H1 (cell line): ENCODE measurements around the gene ASTL. TPM values are rescaled to one million over a fixed set of nuclear protein-coding genes. Genes with fewer than 3 reads are reported as not detected.

Experiments used
- CTCF ChIA-PET: fragments of 300-600 bp; sonication (Branson Sonifier 250); formaldehyde crosslinking; loops from one replicate; lab custom pipeline; 2021; ENCODE audit not compliant: partially characterized antibody; lab: Charles Lee
- POLR2A ChIA-PET: fragments of 300-600 bp; sonication (Branson Sonifier 250); formaldehyde crosslinking; loops from one replicate; lab custom pipeline; 2021; ENCODE audit warnings: inconsistent platforms; ENCODE audit not compliant: partially characterized antibody; lab: Charles Lee
- DNase-seq, 2 experiments: peaks; one replicate each; pipeline versions ENCODE4 v3.0.0 to v3.0.0-alpha.2; 2010 to 2022; ENCODE audit warnings: low spot score in 2 of 2, low read depth in 1 of 2, mixed read lengths in 1 of 2
- FAIRE-seq: peaks from 2 replicates; lab custom pipeline; 2011; peaks lifted over from hg19 to GRCh38; lab: Jason Lieb, UNC
- H2AFZ ChIP-seq: 2 replicates; pipeline ENCODE4 v1.8.1; 2012; ENCODE audit warnings: low read length, inconsistent platforms
- H2AK5ac ChIP-seq: 2 replicates; pipeline ENCODE4 v1.6.1; 2013; ENCODE audit warnings: low read depth, low read length
- H2BK120ac ChIP-seq: replicated peaks from 2 replicates; pipeline ENCODE3; 2013; ENCODE audit warnings: low read depth, low read length, inconsistent platforms
- H2BK12ac ChIP-seq: 2 replicates; pipeline ENCODE4 v1.6.1; 2013; ENCODE audit warnings: low read depth, low read length
- H2BK15ac ChIP-seq: 2 replicates; pipeline ENCODE4 v1.6.1; 2013; ENCODE audit warnings: low read length
- H2BK20ac ChIP-seq: 2 replicates; pipeline ENCODE4 v1.6.1; 2013; ENCODE audit warnings: low read length
- H2BK5ac ChIP-seq: 2 replicates; pipeline ENCODE4 v1.6.1; 2013; ENCODE audit warnings: low read depth, low read length
- H3K14ac ChIP-seq: 2 replicates; pipeline ENCODE4 v1.6.1; 2013; ENCODE audit warnings: inconsistent platforms; ENCODE audit not compliant: insufficient read length
- H3K18ac ChIP-seq: 2 replicates; pipeline ENCODE4 v1.6.1; 2013; ENCODE audit warnings: low read length; ENCODE audit errors: extremely low read depth
- H3K23ac ChIP-seq: 2 replicates; pipeline ENCODE4 v1.6.1; 2013; ENCODE audit warnings: inconsistent platforms; ENCODE audit not compliant: insufficient read length
- H3K23me2 ChIP-seq: 2 replicates; pipeline ENCODE4 v1.6.1; 2013; ENCODE audit warnings: low read depth, low read length
- H3K27ac ChIP-seq: 2 replicates; pipeline ENCODE4 v1.6.1; 2011; ENCODE audit warnings: low read depth, low read length, inconsistent platforms
- H3K27me3 ChIP-seq, 4 experiments: replicated peaks in 1 of 4; 1 replicate in 1 of 4; 2 replicates in 3 of 4; pipeline versions ENCODE4 v1.6.1 to v1.8.1; 2011 to 2013; ENCODE audit warnings: low read length in 3 of 4, mild to moderate bottlenecking in 3 of 4, inconsistent platforms in 2 of 4, mixed read lengths in 2 of 4, moderate library complexity in 1 of 4; ENCODE audit not compliant: control insufficient read depth in 3 of 4, insufficient read depth in 3 of 4; ENCODE audit errors: extremely low read depth in 1 of 4
- H3K36me3 ChIP-seq, 4 experiments: 2 replicates each; pipeline versions ENCODE4 v1.6.1 to v1.8.1; 2011 to 2013; ENCODE audit warnings: mild to moderate bottlenecking in 4 of 4, low read length in 3 of 4, moderate library complexity in 2 of 4, control low read depth in 1 of 4, inconsistent platforms in 1 of 4; ENCODE audit not compliant: insufficient read depth in 4 of 4, control insufficient read depth in 2 of 4
- H3K4ac ChIP-seq: replicated peaks from 2 replicates; pipeline ENCODE3; 2013; ENCODE audit warnings: low read length, low read depth, mixed read lengths, inconsistent platforms; ENCODE audit not compliant: insufficient read length
- H3K4me1 ChIP-seq, 4 experiments: replicated peaks in 1 of 4; 1 replicate in 1 of 4; 2 replicates in 3 of 4; pipeline versions ENCODE4 v1.6.1 to v1.8.1; 2011 to 2013; ENCODE audit warnings: low read length in 3 of 4, inconsistent platforms in 2 of 4, mixed read lengths in 1 of 4; ENCODE audit not compliant: insufficient read depth in 4 of 4, control insufficient read depth in 3 of 4
- H3K4me2 ChIP-seq, 2 experiments: 2 replicates each; pipeline versions ENCODE4 v1.6.1 to v1.8.1; 2011 to 2013; ENCODE audit warnings: low read depth in 2 of 2, low read length in 2 of 2, control low read depth in 1 of 2, inconsistent platforms in 1 of 2, mild to moderate bottlenecking in 1 of 2; ENCODE audit not compliant: insufficient read depth in 1 of 2
- H3K4me3 ChIP-seq, 4 experiments: fragments of 200-600, 300-600 bp in 1 of 4; sonication (generic), shearing (Covaris generic), sonication (Bioruptor Twin) in 1 of 4; 2 replicates each; pipeline versions ENCODE4 v1.5.1 to v1.8.1; 2011 to 2016; ENCODE audit warnings: low read length in 4 of 4, low read depth in 3 of 4, control low read depth in 2 of 4, inconsistent platforms in 2 of 4, mild to moderate bottlenecking in 2 of 4, mixed read lengths in 1 of 4, moderate library complexity in 1 of 4; ENCODE audit not compliant: insufficient read depth in 2 of 4; ENCODE audit errors: extremely low read depth in 1 of 4
- H3K56ac ChIP-seq: replicated peaks from 2 replicates; pipeline ENCODE3; 2013; ENCODE audit warnings: low read depth, mild to moderate bottlenecking, mixed read lengths, low read length, inconsistent platforms; ENCODE audit not compliant: insufficient read length
- H3K79me1 ChIP-seq: 2 replicates; pipeline ENCODE4 v1.6.1; 2013; ENCODE audit warnings: low read depth, low read length, control low read depth
- H3K79me2 ChIP-seq, 2 experiments: 2 replicates each; pipeline versions ENCODE4 v1.6.1 to v1.8.1; 2012 to 2013; ENCODE audit warnings: low read length in 2 of 2, mild to moderate bottlenecking in 2 of 2, inconsistent platforms in 1 of 2; ENCODE audit not compliant: insufficient read depth in 2 of 2, control insufficient read depth in 1 of 2
- H3K9ac ChIP-seq, 4 experiments: replicated peaks in 1 of 4; 1 replicate in 1 of 4; 2 replicates in 3 of 4; pipeline versions ENCODE4 v1.6.1 to v1.8.1; 2011 to 2013; ENCODE audit warnings: low read depth in 3 of 4, low read length in 3 of 4, control low read depth in 2 of 4, mild to moderate bottlenecking in 2 of 4, moderate library complexity in 2 of 4, inconsistent platforms in 1 of 4; ENCODE audit errors: extremely low read depth in 1 of 4
- H3K9me3 ChIP-seq, 2 experiments: 2 replicates each; pipeline versions ENCODE4 v1.6.1 to v1.8.1; 2012 to 2013; ENCODE audit warnings: mild to moderate bottlenecking in 2 of 2, moderate library complexity in 2 of 2, control low read depth in 1 of 2, inconsistent platforms in 1 of 2, low read depth in 1 of 2, low read length in 1 of 2, mixed read lengths in 1 of 2; ENCODE audit not compliant: insufficient read depth in 2 of 2
- H4K20me1 ChIP-seq, 2 experiments: replicated peaks in 1 of 2; 2 replicates each; pipeline versions ENCODE3 to v1.8.1; 2011 to 2013; ENCODE audit warnings: inconsistent platforms in 2 of 2, low read length in 2 of 2, mild to moderate bottlenecking in 1 of 2; ENCODE audit not compliant: insufficient read depth in 2 of 2, control insufficient read depth in 1 of 2
- H4K5ac ChIP-seq: 2 replicates; pipeline ENCODE4 v1.6.1; 2013; ENCODE audit warnings: low read length, low read depth, mixed read lengths, inconsistent platforms; ENCODE audit not compliant: insufficient read length
- H4K8ac ChIP-seq: 2 replicates; pipeline ENCODE4 v1.8.0; 2013; ENCODE audit warnings: mild to moderate bottlenecking, moderate library complexity, low read length, inconsistent platforms; ENCODE audit not compliant: insufficient read depth; ENCODE audit errors: extremely low read depth
- H4K91ac ChIP-seq: replicated peaks from 2 replicates; pipeline ENCODE3; 2013; ENCODE audit warnings: low read length, mixed read lengths, inconsistent platforms; ENCODE audit not compliant: insufficient read length
- BRCA1 ChIP-seq: IDR thresholded peaks from 2 replicates; pipeline ENCODE4 v1.6.1; 2012; ENCODE audit warnings: low read depth, low read length, improper control_type of control experiment
- CHD1 ChIP-seq: IDR thresholded peaks from 2 replicates; pipeline ENCODE4 v1.6.1; 2012; ENCODE audit warnings: low read depth, low read length, improper control_type of control experiment
- EGR1 ChIP-seq: IDR thresholded peaks from 2 replicates; pipeline ENCODE4 v1.6.1; 2011; ENCODE audit warnings: low read depth, low read length, borderline replicate concordance
- WGBS, 2 experiments: shearing (Covaris generic) in 1 of 2; methylation state at CpG; one replicate each; pipeline versions ENCODE4 v1.1.6 to v1.1.7; 2013 to 2015; ENCODE audit warnings: low lambda C conversion rate in 2 of 2, mixed read lengths in 2 of 2, inconsistent platforms in 1 of 2, low coverage in 1 of 2, missing lambda C conversion rate in 1 of 2; ENCODE audit not compliant: insufficient replicate concordance in 2 of 2, insufficient coverage in 1 of 2, insufficient read length in 1 of 2; ENCODE audit errors: extremely low coverage in 1 of 2, missing lambda C conversion rate in 1 of 2; 5-methylcytosine and 5-hydroxymethylcytosine counted together
- polyA plus RNA-seq, 7 experiments: library from polyadenylated mRNA; depleted of rRNA in 3 of 7; stranded (reverse) in 5 of 7; unstranded in 2 of 7; fragments of >200 nt in 5 of 7; fragments of 200-250 nt in 2 of 7; gene quantifications; 1 replicate in 5 of 7; 2 replicates in 1 of 7; 4 replicates in 1 of 7; pipeline versions ENCODE4 v1.2.1 to v1.2.3, GENCODE V29; 2011 to 2013; ENCODE audit warnings: missing spikeins in 2 of 7, mixed read lengths in 2 of 7
- total RNA-seq: library from RNA; stranded (reverse); fragmentation: NEBNext Ultra II Directional; extraction: Animal tissue kit (Norgen Biotek cat#: 25700); gene quantifications from 2 replicates; pipeline ENCODE4 v1.2.1, GENCODE V29; 2021
- TF ChIP-seq, protein P1 (sequence below), 3 experiments: IDR thresholded peaks; 1 replicate in 2 of 3; 2 replicates in 1 of 3; pipeline versions ENCODE4 v1.5.1 to v1.6.1; 2011; ENCODE audit warnings: low read length in 3 of 3, mild to moderate bottlenecking in 3 of 3, inconsistent platforms in 2 of 3, low read depth in 1 of 3, moderate library complexity in 1 of 3; ENCODE audit not compliant: insufficient read depth in 1 of 3; ENCODE audit errors: control extremely low read depth in 1 of 3
- TF ChIP-seq, protein P2 (sequence below): IDR thresholded peaks from 2 replicates; pipeline ENCODE4 v1.6.1; 2011; ENCODE audit warnings: low read length, improper control_type of control experiment

The ASTL gene
- total and polyA plus RNA-seq, 2 of the 8 experiments (the other 6 are each of a cell fraction or from before 2014, with no cell fraction given): 0.60 to 1.4 TPM

DNA sequence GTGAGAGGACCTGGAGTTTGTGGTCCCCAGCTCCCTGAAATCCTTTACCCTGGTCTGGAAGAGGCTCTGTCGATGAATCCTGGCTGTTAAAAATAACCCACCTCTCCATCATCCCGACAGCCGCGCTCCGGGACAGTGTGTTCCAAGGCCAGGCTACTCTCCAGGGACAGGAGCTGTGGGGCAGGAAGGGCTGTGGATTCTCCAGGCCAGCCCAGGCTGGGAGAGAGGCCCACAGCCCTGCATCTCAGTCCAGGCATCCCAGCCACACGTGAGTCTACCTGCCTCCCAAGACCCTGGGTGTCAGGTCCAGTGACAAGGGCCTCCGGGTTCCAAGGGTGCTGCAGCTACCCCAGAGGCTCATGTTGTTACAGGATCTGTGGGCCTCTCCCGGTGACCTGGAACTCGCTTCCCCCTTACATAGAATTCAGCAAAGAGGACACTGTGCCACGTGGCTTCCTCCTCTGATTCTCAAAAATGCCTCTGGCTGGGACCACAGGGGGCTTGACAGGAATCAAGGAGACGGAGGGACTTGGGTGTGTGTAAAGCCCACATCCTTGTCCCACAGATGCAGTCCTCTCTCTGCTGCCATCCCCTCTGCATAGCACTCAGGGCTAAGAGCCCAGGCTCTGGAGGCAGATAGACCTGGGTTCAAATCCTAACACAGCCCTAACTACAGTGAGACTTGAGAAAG, 39.3 kb downstream of the ASTL start:
- no peak overlapping the region for H4K5ac ChIP-seq
- H3K4me2 ChIP-seq: no peak overlapping the region; a peak in 1 of 4 replicates
- 89% methylated on average over 10 of the region's 11 CpGs; no CpG with 5 or more reads in 1 of the 2 experiments for WGBS, 2 experiments
- no peak overlapping the region for H3K9ac ChIP-seq
- no peaks in the 10 kb centered on the region for H3K9me3 ChIP-seq
- H3K23ac ChIP-seq: no peak overlapping the region
- no peak overlapping the region; the same call in 1 of the 2 replicates for H2BK5ac ChIP-seq
- no peak overlapping the region; the same call in 1 of the 2 replicates for H2AFZ ChIP-seq
- no peaks in the 10 kb centered on the region for H3K79me1 ChIP-seq
- H2BK15ac ChIP-seq: peak overlapping the region; percentile 55; the same call in 1 of the 2 replicates
- no peaks in the 10 kb centered on the region for H3K79me2 ChIP-seq
- POLR2A ChIA-PET: interaction anchor here (1.1 to 1.2 kb wide), 2 partner anchors 10 to 47 kb away, joined by 4 to 9 read pairs; partner anchors contain the start of gene DUSP2
- H4K91ac ChIP-seq: no peak overlapping the region
- no peak overlapping the region for H3K4me3 ChIP-seq
- H3K27me3 ChIP-seq: no peaks in the 10 kb centered on the region
- H2BK20ac ChIP-seq: peak overlapping the region; percentile 72
- H3K4ac ChIP-seq: no peak overlapping the region
- H3K14ac ChIP-seq: no peak overlapping the region
- no peaks in the 10 kb centered on the region for H4K20me1 ChIP-seq
- peak overlapping the region; percentile 19 for H2BK120ac ChIP-seq
- no peak overlapping the region; the same call in 1 of the 2 replicates for H3K18ac ChIP-seq
- CTCF ChIA-PET: interaction anchor here (1.0 to 4.1 kb wide), 8 partner anchors 10 to 106 kb away, joined by 3 to 18 read pairs (median 3); partner anchors contain the start of gene ASTL
- H4K8ac ChIP-seq: no peak overlapping the region
- no peak overlapping the region for H3K27ac ChIP-seq
- H3K23me2 ChIP-seq: no peaks in the 10 kb centered on the region; the same call in 1 of the 2 replicates
- no peak for TF ChIP-seq BRCA1
- no peak for TF ChIP-seq EGR1
- no peak for TF ChIP-seq CHD1
- TF ChIP-seq, protein P1, sequence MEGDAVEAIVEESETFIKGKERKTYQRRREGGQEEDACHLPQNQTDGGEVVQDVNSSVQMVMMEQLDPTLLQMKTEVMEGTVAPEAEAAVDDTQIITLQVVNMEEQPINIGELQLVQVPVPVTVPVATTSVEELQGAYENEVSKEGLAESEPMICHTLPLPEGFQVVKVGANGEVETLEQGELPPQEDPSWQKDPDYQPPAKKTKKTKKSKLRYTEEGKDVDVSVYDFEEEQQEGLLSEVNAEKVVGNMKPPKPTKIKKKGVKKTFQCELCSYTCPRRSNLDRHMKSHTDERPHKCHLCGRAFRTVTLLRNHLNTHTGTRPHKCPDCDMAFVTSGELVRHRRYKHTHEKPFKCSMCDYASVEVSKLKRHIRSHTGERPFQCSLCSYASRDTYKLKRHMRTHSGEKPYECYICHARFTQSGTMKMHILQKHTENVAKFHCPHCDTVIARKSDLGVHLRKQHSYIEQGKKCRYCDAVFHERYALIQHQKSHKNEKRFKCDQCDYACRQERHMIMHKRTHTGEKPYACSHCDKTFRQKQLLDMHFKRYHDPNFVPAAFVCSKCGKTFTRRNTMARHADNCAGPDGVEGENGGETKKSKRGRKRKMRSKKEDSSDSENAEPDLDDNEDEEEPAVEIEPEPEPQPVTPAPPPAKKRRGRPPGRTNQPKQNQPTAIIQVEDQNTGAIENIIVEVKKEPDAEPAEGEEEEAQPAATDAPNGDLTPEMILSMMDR (IDR thresholded peaks at IDR 0.05; ENCODE audit: control extremely low read depth in 1 of 3, insufficient read depth in 1 of 3, low read depth in 1 of 3, low read length in 3 of 3): no peak
- TF ChIP-seq, protein P2, sequence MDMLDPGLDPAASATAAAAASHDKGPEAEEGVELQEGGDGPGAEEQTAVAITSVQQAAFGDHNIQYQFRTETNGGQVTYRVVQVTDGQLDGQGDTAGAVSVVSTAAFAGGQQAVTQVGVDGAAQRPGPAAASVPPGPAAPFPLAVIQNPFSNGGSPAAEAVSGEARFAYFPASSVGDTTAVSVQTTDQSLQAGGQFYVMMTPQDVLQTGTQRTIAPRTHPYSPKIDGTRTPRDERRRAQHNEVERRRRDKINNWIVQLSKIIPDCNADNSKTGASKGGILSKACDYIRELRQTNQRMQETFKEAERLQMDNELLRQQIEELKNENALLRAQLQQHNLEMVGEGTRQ: no peak
- H3K56ac ChIP-seq: no peak overlapping the region
- peak overlapping the region; percentile 80; the same call in 1 of the 2 replicates for H2AK5ac ChIP-seq
- no peaks in the 10 kb centered on the region for H3K36me3 ChIP-seq
- H2BK12ac ChIP-seq: peak overlapping the region; percentile 84; the same call in 1 of the 2 replicates
- no peak for FAIRE-seq
- peaks cover 0 to 9% (median 3%) of the 10 kb centered on the region in 4 experiments; a peak in 4 of 7 replicates for H3K4me1 ChIP-seq
- DNase-seq: peak in 1 of 2 experiments; percentile 43
